ENCODE results near the gene FAM81A.
"Not testable (repeated sequence)": the region's sequence is repeated elsewhere in the genome, so short reads cannot be mapped to it uniquely, and the experiment has no call there.

Gene FAM81A

DNA sequence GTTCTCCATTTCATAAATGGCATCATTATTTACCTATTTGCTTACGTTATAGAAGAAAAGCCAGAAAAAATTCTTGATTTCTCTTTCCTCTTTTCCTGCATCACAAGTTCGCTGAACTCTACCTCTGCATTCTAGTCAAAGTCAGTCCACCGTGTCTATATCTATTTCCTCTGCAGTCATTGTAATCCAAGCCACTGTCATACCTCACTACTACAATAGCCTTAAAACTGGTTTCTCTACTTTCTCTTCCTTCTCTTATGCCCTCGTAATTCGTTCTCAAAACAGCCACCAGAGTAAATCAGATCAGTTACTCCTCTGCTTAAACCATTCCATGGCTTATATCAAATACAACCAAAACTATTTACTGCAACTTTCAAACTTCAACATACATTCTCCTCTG, 13.4 kb upstream of the FAM81A start:
- DNase-seq (ENCODE audit: low read depth) = no peak

GRCh38 chr15:59428898-59429297, 9.1 kb upstream of the FAM81A start:
- DNase-seq (ENCODE audit: low read depth) = not testable (repeated sequence)

GRCh38 chr15:59432389-59432788, 5.6 kb upstream of the FAM81A start:
- DNase-seq (ENCODE audit: low read depth) = no peak

- no peak for DNase-seq (ENCODE audit: low read depth)
These were observed 3.5 kb upstream of the FAM81A start for GRCh38 chr15:59434481-59434880.

DNA sequence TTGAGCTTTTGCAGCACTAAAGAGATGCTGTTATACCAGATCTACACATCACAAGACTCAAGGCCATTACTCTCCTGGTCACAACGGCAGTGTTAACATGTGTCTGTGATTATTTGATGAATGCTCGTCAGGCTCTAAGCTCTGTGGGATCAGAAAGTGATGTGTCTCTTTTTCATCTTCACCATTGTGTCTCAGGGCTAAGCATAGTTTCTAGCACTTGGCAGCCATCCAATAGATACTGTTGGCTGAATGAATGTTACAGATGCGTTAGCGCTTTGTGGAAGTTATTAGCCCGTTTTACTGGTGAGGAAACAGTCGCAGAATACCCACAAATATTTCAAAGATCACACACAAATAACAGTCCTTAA, 1.2 kb upstream of the FAM81A start:
- DNase-seq (ENCODE audit: low read depth) = no peak

- DNase-seq (ENCODE audit: low read depth) = no peak
These were observed 707 bp upstream of the FAM81A start for GRCh38 chr15:59437142-59437816.

- no peak for DNase-seq (ENCODE audit: low read depth)
These were observed 772 bp downstream of the FAM81A start for GRCh38 chr15:59438625-59439290.

DNA sequence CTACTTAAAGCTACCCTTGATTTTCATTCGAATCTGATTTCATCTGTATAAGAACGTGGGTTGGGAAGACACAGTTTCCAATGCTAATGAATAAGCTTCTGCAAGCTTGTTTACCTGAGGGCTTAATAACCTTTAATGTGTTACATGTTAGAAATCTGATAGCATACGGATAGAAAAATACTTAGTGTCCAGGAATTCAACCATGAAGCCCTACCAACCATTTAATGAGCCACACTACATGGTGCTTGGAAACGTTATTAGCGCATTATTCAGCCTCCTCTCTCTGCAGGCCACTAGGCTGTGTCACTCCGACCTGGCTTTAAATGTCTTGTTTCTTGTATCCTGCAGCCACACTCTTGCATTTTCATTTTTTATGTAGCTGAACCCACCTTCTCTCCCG, 1.6 kb downstream of the FAM81A start:
- DNase-seq (ENCODE audit: low read depth) = no peak

DNA sequence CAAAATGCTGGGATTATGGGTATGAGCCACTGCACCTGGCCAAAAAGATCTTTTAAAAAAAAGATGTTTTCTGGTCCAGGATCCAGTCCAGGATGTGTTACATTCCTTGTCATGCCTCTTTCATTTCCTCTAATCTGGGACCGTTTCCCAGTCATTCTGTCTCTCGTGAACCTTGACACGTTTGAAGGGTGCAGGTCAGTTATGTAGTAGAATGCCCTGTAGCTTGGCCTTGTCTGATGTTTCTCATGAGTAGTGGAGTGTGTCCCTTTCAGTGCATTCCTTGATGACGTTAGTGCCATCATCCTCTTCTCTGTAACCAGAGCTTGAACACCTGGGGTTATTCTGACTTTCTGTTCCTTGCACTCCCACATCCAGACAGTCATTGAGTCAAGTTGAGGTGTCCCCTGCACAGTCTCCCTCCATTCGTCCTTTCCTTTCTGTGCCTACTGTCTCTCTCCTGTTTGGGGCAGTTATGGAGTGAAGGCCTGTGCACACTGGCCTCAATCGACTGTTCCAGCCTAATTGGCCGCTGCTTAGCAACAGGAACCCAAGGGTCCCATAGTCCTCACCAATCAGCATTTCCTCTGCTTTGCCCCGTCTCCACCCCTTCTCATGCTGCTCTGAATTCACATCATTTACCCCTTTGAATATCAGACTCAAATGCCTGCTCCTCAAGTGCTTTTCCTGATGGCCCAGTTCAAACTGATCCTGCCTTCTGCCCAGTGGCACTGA, 5.5 kb downstream of the FAM81A start:
- DNase-seq (ENCODE audit: low read depth) = no peak

GRCh38 chr15:59444081-59444835, 6.3 kb downstream of the FAM81A start:
- DNase-seq (ENCODE audit: low read depth) = no peak

- DNase-seq (ENCODE audit: low read depth) = no peak
These were observed 7.1 kb downstream of the FAM81A start for GRCh38 chr15:59444980-59445545.

DNA sequence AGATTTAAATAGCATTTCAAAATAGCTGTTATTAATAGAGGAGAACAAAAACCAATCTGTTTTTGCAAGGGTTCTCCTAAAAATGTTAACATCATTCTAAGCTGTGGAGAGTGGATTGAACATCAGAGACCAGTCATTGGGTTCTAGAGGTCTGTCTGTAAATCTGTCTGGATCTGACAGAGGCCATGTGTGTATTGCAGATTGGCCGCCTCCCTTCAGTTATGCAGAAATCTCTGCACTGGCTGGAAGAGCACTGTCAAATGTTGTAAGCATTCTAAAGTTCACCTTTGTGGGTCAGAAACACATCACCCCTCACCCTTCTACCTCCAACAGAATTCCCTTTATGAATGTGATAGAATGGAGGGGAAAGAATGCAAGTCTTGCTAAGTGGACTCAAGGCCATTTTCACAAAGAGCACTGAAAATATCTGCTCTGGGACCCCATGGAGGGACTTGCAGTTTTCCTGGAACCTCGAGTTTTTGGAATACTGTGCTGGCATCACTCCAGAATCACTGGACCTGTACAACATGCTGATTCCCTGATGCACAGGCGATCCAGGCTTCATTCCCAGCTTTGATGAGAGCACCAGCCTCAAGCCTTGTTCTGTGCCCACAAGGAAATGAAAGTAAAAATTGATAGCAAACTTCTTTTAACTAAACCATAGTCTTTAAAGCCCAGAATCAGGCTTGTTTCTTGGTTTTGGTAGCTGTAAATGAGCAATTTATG, 8.4 kb downstream of the FAM81A start:
- no peak for DNase-seq (ENCODE audit: low read depth)

GRCh38 chr15:59447367-59447766, 9.4 kb downstream of the FAM81A start:
- no peak for DNase-seq (ENCODE audit: low read depth)

DNA sequence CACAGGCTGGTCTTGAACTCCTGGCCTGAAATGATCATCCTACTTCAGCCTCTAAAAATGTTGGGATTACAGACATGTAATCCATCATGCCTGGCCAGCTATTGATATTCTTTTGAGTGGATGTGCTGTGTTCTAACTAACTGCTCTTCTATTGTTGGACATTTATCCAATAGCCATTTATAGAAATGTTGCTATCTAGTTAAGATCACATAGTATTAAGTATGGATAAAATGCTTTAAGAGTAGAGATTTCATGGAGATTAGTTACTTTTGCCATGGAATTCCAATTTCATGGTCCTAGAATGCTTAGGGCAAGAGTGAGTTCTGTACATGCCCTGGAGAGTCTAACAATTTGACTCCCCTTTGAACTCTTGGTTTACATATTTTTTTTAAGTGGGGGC, 10.9 kb downstream of the FAM81A start:
- no peak for DNase-seq (ENCODE audit: low read depth)

GRCh38 chr15:59453474-59454215, 15.7 kb downstream of the FAM81A start:
- no peak for DNase-seq (ENCODE audit: low read depth)

GRCh38 chr15:59456114-59456513, 18.1 kb downstream of the FAM81A start:
- no peak for DNase-seq (ENCODE audit: low read depth)

DNA sequence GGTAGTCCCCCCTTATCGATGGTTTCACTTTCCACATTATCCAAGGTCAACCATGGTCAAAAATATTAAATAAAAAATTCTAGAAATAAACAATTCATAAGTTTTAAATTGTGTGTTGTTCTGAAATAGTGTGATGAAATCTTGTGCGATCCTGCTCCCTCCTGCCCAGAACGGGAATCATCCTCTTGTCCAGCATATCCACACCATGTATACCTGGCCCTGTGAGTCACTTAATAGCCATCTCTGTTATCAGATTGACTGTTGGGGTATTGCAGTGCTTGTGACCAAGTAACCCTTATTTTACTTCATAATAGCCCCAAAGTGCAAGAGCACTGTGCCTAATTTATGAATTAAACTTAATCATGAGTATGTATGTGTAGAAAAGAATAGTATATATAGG, 19.1 kb downstream of the FAM81A start:
- no peak for DNase-seq (ENCODE audit: low read depth)

DNA sequence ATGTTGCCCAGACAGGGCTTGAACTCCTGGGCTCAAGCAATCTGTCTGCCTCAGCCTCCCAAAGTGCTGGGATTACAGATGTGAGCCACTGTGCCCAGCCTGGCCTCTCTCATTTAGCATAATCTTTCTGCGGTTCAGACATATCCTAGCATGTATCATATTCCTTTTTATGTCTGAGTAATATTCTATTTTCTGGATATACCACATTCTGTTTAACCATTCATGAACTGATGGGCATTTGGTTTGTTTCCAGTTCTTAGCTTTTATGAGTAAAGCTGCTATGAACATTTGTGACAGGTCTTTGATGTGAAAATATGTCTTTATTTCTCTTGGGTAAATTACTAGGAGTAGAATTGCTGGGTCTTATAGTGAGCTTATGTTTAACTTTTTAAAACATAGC, 23.5 kb downstream of the FAM81A start:
- DNase-seq (ENCODE audit: low read depth) = no peak

DNA sequence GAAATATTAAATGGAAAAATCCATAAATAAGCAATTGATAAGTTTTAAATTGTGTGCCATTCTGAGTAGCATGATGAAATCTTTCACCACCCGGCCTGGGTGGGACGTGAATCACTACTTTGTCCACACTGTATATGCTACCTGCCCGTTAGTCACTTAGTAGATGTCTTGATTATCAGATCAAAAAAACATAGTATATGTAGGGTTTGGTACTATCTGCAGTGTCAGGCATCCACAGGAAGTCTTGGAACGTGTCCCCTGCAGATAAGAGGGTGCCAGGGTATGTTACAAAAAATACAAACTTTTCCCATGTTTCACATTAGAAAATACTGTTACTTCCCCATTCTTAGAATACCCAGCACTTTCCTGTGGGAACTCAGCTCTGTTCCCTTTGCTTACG, 35.2 kb downstream of the FAM81A start:
- DNase-seq (ENCODE audit: low read depth) = no peak

GRCh38 chr15:59475161-59475560, 37.2 kb downstream of the FAM81A start:
- not testable (repeated sequence) for DNase-seq (ENCODE audit: low read depth)

DNA sequence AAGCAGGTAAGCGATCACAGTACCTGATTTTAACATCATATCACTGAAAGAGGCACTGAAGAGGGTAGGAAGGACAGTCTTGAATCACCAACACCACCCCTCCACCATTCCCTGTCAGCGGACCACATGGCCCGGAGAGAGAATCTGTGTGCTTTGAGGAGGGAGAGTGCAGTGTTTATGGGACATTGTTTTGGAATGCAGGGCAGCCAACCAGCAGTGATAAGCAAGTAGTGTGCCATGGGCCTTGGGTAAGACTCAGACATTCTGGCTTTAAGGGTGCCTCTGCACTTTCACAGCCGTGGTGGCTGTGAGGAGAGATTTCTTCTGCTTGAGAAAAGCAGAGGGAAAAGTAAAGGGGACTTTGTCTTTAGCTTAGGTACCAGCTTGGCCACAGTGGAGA, 46.4 kb downstream of the FAM81A start:
- no peak for DNase-seq (ENCODE audit: low read depth)
